IPS-15b (cell line): ENCODE measurements around the gene PHC3.

Experiments used
- H3K27me3 ChIP-seq: one replicate; pipeline ENCODE4 v1.6.1; 2013; ENCODE audit warnings: low read length; ENCODE audit not compliant: control insufficient read depth, insufficient read depth
- H3K36me3 ChIP-seq: one replicate; pipeline ENCODE4 v1.6.1; 2013; ENCODE audit warnings: low read length; ENCODE audit not compliant: control insufficient read depth, insufficient read depth
- H3K4me1 ChIP-seq: one replicate; pipeline ENCODE4 v1.6.1; 2013; ENCODE audit warnings: mild to moderate bottlenecking, low read length; ENCODE audit not compliant: control insufficient read depth, insufficient read depth
- H3K4me3 ChIP-seq: one replicate; pipeline ENCODE4 v1.5.1; 2013; ENCODE audit warnings: low read depth, low read length
- H3K9ac ChIP-seq: one replicate; pipeline ENCODE4 v1.6.1; 2013; ENCODE audit warnings: low read depth, mild to moderate bottlenecking, low read length
- H3K9me3 ChIP-seq: one replicate; pipeline ENCODE4 v1.6.1; 2013; ENCODE audit warnings: mild to moderate bottlenecking, low read length; ENCODE audit not compliant: control insufficient read depth, insufficient read depth

Gene PHC3

GRCh38 chr3:170180908-170181885 lies at the start of gene PHC3:
Gene PHC3 (minus strand): TSS chr3:170181733. CDS start chr3:170181715, 18 bp downstream.
- no peaks in the 10 kb centered on the region for H3K27me3 ChIP-seq
- H3K9ac ChIP-seq = peak within 1 kb of the TSS; percentile 82

GRCh38 chr3:170228093-170228766 lies 46.7 kb upstream of the PHC3 start:
- Histone ChIP-seq H3K9me3 (no peaks in the 10 kb centered on the region), H3K4me3 (no peak overlapping the region), H3K27me3 (no peaks in the 10 kb centered on the region), H3K36me3 (no peaks in the 10 kb centered on the region), H3K9ac (no peak overlapping the region), H3K4me1 (no peaks in the 10 kb centered on the region)

More at GRCh38 chr3:170180908-170181885, at the start of gene PHC3:
- Histone ChIP-seq H3K9me3 (no peaks in the 10 kb centered on the region), H3K36me3 (peaks cover 6% of the 10 kb centered on the region), H3K4me3 (peak within 1 kb of the TSS; percentile 89), H3K4me1 (no peaks in the 10 kb centered on the region)

GRCh38 chr3:170226426-170226960 lies 45.0 kb upstream of the PHC3 start:
- no peaks in the 10 kb centered on the region for H3K27me3 ChIP-seq
- H3K4me3 ChIP-seq = no peak overlapping the region
- H3K36me3 ChIP-seq = no peaks in the 10 kb centered on the region
- H3K4me1 ChIP-seq = no peaks in the 10 kb centered on the region
- no peak overlapping the region for H3K9ac ChIP-seq
- H3K9me3 ChIP-seq = no peaks in the 10 kb centered on the region

- Histone ChIP-seq H3K27me3 (no peaks in the 10 kb centered on the region), H3K4me3 (no peak overlapping the region), H3K9ac (no peak overlapping the region), H3K9me3 (no peaks in the 10 kb centered on the region), H3K4me1 (no peaks in the 10 kb centered on the region), H3K36me3 (no peaks in the 10 kb centered on the region)
Measured at GRCh38 chr3:170225166-170225565, 43.6 kb upstream of the PHC3 start.

GRCh38 chr3:170222647-170223541 lies 41.4 kb upstream of the PHC3 start:
- H3K9me3 ChIP-seq = no peaks in the 10 kb centered on the region
- H3K9ac ChIP-seq = peak overlapping the region; percentile 100
- H3K4me3 ChIP-seq = peak overlapping the region; percentile 92
- H3K36me3 ChIP-seq = no peaks in the 10 kb centered on the region
- no peaks in the 10 kb centered on the region for H3K4me1 ChIP-seq
- H3K27me3 ChIP-seq = no peaks in the 10 kb centered on the region

- Histone ChIP-seq H3K36me3 (no peaks in the 10 kb centered on the region), H3K9ac (peak within 1 kb of the TSS; percentile 100), H3K4me3 (peak within 1 kb of the TSS; percentile 92), H3K27me3 (no peaks in the 10 kb centered on the region), H3K9me3 (no peaks in the 10 kb centered on the region), H3K4me1 (no peaks in the 10 kb centered on the region)
Measured at GRCh38 chr3:170221924-170222646, 40.6 kb upstream of the PHC3 start, which contains the start of gene PRKCI. Gene PRKCI (plus strand): TSS chr3:170222424. CDS start chr3:170222670, 246 bp downstream.

- Histone ChIP-seq H3K4me3 (no peak overlapping the region), H3K9ac (no peak overlapping the region), H3K27me3 (no peaks in the 10 kb centered on the region), H3K4me1 (no peaks in the 10 kb centered on the region), H3K36me3 (no peaks in the 10 kb centered on the region), H3K9me3 (no peaks in the 10 kb centered on the region)
Measured at GRCh38 chr3:170220871-170221270, 39.3 kb upstream of the PHC3 start.

- Histone ChIP-seq H3K27me3 (no peaks in the 10 kb centered on the region), H3K9me3 (no peaks in the 10 kb centered on the region), H3K36me3 (no peaks in the 10 kb centered on the region), H3K9ac (no peak overlapping the region), H3K4me1 (no peaks in the 10 kb centered on the region), H3K4me3 (no peak overlapping the region)
Measured at GRCh38 chr3:170219850-170220249, 38.3 kb upstream of the PHC3 start.

GRCh38 chr3:170211668-170212067 lies 30.1 kb upstream of the PHC3 start:
- no peak overlapping the region for H3K4me3 ChIP-seq
- H3K9me3 ChIP-seq = no peaks in the 10 kb centered on the region

GRCh38 chr3:170207717-170208116 lies 26.2 kb upstream of the PHC3 start:
- Histone ChIP-seq H3K4me3 (no peak overlapping the region), H3K36me3 (no peaks in the 10 kb centered on the region), H3K9me3 (no peaks in the 10 kb centered on the region), H3K27me3 (no peaks in the 10 kb centered on the region), H3K4me1 (peaks cover 2% of the 10 kb centered on the region), H3K9ac (no peak overlapping the region)

More at GRCh38 chr3:170211668-170212067, 30.1 kb upstream of the PHC3 start:
- Histone ChIP-seq H3K9ac (no peak overlapping the region), H3K4me1 (no peaks in the 10 kb centered on the region), H3K36me3 (no peaks in the 10 kb centered on the region), H3K27me3 (no peaks in the 10 kb centered on the region)
